Fibroblast of pulmonary artery (primary cell): ENCODE results near the gene GJC3.

Source experiments
- DNase-seq: peaks from one replicate; pipeline ENCODE4 v3.0.0-alpha.2; 2010; ENCODE audit warnings: low read depth
- H3K4me3 ChIP-seq: replicated peaks from 2 replicates; pipeline ENCODE4 v1.5.1; 2011; ENCODE audit warnings: low read depth, mild to moderate bottlenecking, control low read depth, low read length, moderate library complexity
- TF ChIP-seq, protein P1 (sequence below): IDR thresholded peaks from 2 replicates; pipeline ENCODE4 v1.5.1; 2011; ENCODE audit warnings: mild to moderate bottlenecking, control low read depth, low read length, inconsistent platforms; ENCODE audit errors: missing control alignments

GJC3 gene

DNA sequence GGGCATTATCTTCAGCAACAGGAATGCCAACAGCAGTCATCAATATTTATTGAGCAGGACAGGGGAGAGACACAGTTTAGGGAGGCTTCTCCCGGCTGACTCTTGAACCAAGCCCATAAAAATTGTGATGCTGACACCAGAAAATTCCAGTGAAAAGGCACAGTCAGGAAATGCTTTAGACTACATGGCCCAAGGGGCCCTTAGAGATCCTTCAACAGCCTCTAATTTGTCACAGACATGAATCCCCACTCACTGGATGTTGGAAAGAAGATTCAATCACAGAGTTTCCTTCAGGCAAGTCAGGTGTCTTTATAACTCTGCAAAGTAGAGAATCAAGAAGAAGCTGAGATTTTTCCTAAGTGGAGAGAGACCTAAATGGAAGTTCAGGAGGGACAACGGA is 1.2 kb downstream of the GJC3 start:
- H3K4me3 ChIP-seq, result no peak overlapping the region
- DNase-seq, result no peak
- TF ChIP-seq, protein P1, sequence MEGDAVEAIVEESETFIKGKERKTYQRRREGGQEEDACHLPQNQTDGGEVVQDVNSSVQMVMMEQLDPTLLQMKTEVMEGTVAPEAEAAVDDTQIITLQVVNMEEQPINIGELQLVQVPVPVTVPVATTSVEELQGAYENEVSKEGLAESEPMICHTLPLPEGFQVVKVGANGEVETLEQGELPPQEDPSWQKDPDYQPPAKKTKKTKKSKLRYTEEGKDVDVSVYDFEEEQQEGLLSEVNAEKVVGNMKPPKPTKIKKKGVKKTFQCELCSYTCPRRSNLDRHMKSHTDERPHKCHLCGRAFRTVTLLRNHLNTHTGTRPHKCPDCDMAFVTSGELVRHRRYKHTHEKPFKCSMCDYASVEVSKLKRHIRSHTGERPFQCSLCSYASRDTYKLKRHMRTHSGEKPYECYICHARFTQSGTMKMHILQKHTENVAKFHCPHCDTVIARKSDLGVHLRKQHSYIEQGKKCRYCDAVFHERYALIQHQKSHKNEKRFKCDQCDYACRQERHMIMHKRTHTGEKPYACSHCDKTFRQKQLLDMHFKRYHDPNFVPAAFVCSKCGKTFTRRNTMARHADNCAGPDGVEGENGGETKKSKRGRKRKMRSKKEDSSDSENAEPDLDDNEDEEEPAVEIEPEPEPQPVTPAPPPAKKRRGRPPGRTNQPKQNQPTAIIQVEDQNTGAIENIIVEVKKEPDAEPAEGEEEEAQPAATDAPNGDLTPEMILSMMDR, result no peak

DNA sequence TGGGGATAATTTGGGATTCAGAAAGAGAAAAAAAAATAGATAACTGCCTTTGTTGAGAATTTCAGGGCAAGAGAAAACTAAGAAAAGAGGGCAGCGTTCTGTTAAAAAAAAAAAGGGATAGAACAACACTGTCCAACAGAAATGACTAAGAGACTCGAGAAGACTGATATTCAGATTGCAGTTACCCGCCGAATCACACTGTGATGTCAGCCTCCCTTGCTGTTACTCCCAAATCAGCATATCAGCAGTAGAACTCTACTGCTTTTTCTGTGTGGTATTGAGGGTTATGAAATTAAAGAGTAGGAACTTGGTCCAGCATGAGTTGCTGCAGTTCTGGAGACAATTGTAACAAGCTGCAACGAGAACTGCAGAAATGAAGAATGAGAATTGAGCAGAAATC is 1.9 kb downstream of the GJC3 start:
- TF ChIP-seq, protein P1, result no peak
- no peak for DNase-seq

DNA sequence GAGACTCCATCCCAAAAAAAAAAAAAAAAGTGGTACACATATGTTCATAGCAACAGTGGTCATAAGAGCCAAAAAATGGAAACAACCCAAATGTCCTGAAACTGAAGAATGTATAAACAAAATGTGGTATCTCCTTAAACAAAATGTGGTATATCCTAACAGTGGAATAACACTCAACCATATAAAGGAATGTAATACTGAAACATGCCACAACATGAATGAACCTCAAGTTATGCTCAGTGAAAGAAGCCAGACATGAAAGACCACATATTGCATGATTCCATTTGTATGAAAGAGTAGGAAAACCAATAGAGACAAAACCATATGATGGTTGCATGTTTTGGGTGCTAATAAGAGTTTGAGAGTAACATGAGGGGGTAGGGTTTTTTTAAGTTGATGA is 3.1 kb downstream of the GJC3 start:
- no peak for DNase-seq
- TF ChIP-seq, protein P1, result no peak
- no peak overlapping the region for H3K4me3 ChIP-seq

More for the DNA sequence above, 1.9 kb downstream of the GJC3 start:
- no peak overlapping the region for H3K4me3 ChIP-seq

DNA sequence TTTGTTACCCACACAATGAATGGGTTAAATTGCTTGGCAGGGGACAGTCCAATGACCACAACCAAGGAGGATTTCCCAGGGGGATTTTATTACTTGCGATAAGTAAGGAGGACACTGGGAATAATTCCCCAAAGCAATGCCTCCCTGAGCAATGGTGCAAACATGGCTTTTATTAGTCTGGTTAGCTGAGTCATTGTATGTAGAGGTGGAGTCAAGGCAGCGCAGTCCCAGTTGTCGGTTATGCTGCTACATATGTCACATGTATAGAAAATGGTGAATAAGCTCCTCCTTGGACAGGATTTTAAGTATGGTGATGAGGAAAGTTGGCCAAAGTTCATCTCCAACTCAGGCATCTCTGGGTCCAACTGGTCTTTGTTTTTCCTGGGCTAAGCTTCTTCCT is 6.2 kb downstream of the GJC3 start:
- DNase-seq, result no peak
- no peak overlapping the region for H3K4me3 ChIP-seq
- TF ChIP-seq, protein P1, result no peak

DNA sequence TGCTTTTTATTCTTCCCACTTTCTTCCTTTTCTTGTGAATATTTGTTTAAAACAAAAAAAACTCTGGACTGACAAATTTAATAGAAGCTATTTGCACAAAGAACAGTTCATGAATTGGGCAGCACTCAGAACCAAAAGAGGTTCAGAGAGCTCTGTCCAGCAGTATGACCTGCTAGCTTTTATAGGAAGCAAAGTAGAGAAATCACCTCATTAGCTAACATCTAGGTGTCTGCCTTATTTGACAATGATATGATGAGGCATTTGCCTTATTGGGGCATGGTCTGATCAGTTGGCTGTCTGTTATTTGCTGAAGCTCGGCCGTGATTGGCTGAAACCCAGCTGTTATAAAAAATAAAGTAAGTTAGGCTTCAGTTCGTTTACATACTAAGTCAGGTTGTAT is 9.3 kb downstream of the GJC3 start:
- peak; percentile 10 for DNase-seq
- H3K4me3 ChIP-seq, result peak overlapping the region; percentile 87
- TF ChIP-seq, protein P1, result no peak

DNA sequence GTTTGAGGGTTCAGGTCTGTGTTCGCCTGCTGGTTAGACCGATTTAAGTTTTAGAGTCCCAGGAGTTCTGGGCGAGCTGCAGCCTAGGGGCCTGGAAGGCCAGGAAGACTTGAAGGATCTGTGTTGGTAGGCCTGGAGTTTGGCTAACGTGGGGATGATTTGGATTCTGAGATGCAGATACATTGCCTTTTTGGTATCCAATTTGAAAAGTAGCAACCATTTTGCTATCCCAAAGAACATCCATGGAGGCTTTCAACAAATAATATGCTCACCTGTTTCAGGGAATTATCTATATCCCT is 9.7 kb downstream of the GJC3 start:
- TF ChIP-seq, protein P1, result no peak
- no peak for DNase-seq
- peak overlapping the region; percentile 87 for H3K4me3 ChIP-seq

DNA sequence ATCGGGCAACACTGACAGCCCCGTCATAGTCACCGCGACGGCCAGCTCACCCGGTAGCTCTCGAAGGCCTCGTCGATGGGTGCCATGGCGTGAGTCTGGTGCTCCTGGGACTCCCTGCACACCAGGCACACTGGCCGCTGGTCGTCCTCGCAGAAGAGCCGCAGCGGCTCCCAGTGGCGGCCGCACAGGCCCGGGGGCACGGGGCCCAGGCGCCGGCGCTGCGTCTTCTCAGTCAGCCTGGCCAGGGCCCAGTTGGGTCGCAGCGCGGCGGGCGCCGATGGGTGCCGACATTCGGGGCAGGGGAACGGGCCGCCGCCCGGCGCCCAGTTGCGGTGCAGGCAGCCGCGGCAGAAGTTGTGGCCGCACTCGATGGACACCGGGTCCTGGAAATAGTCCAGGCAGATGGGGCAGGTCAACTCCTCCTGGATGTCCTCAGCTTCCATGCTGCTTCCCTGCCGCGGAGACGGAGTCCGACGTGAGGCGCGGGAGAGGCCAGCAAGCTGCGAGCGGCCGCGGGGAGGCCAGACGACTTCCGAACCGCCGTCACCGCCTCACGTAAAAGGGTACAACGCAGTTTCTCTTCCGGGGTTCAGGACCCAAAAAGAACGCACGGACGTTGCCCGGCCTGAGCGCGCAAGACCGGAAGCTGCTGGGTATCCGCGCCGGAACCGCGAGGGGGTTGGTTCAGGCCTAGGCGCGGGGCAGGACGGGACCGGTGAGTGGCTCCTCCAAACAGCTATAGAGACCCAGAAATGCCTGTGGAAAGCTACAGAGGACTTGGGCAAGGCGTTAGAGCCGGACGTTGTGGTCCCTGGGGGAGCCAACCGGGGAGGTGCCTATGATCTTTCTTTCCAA is 10.2 kb downstream of the GJC3 start, which contains the start of gene TRIM4:
TRIM4 (minus strand) TSS at position 572 of the 855 bp plus-strand sequence; CDS start at position 443, 129 bp downstream.
- H3K4me3 ChIP-seq, result peak within 1 kb of the TSS; percentile 87
- TF ChIP-seq, protein P1, result peak; percentile 13
- peak; percentile 93 for DNase-seq
